Renal cortex interstitium (tissue), 11 donors: ENCODE measurements around the gene SCYL1. TPM values are rescaled to one million over a fixed set of nuclear protein-coding genes. Genes with fewer than 3 reads are reported as not detected.

ENCODE experiments used
- DNase-seq, 11 donors: peaks; one replicate each; pipeline ENCODE4 v3.0.0-alpha.2; 2013; ENCODE audit warnings: low read depth in 9 of 11, low spot score in 4 of 11; ENCODE audit errors: extremely low read depth in 1 of 11
- polyA plus RNA-seq, 3 donors: library from polyadenylated mRNA; unstranded; fragments of 120-200 nt; gene quantifications; one replicate each; pipeline ENCODE4 v1.2.1, GENCODE V29; 2013; ENCODE audit not compliant: insufficient read length in 3 of 3

Gene SCYL1
- polyA plus RNA-seq, 3 donors, result 58.0 to 77.5 (median 74.1) TPM

GRCh38 chr11:65573391-65574079 lies 48.7 kb downstream of the SCYL1 start:
- DNase-seq, result no peak

DNA sequence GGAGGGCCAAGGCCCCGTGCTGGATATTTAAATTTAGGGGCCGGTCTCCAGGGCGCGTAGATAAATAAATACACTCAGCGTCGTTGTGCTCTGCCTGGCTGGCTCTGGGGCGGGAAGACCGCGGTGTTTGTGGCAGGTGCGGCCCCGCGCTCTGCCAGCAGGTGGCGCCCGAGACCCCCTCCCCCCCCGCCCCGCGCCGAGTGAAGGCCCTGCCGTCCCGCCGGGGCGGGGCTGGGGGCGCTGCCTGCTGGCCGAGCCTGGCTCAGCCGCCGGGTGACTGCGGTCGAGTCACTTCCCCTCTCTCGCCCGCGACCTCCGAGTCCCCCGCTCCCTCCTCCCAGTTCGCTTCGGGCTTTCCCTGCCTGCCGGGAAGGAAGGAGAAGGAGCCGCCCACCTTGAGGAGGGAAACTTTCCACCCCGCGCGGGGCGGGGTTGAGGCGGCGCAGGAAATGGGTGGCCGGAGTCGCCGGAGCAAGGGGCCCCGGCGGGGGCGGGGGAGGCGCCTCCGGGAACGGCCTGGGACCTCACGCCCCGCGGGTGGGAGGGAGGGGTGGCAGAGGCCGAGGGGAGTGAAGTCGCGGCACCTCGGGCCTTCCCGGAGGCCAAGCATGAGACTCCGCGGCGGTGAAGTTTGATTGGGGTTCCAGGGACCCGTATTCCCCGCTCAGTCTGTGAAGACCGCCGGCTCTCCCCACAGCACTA lies 49.4 kb downstream of the SCYL1 start:
- DNase-seq, result peak in 7 of 11 donors; percentile 77 to 86 (median 81)

GRCh38 chr11:65574811-65575567 lies 50.1 kb downstream of the SCYL1 start:
- no peak for DNase-seq

- DNase-seq, result no peak
These were observed 50.8 kb downstream of the SCYL1 start, which contains the start of gene EHBP1L1 for GRCh38 chr11:65575568-65576231. TSS of gene EHBP1L1 (plus strand) at chr11:65576053. CDS start at chr11:65576303, 250 bp downstream.

GRCh38 chr11:65576232-65576866 lies 51.5 kb downstream of the SCYL1 start:
- no peak for DNase-seq

DNA sequence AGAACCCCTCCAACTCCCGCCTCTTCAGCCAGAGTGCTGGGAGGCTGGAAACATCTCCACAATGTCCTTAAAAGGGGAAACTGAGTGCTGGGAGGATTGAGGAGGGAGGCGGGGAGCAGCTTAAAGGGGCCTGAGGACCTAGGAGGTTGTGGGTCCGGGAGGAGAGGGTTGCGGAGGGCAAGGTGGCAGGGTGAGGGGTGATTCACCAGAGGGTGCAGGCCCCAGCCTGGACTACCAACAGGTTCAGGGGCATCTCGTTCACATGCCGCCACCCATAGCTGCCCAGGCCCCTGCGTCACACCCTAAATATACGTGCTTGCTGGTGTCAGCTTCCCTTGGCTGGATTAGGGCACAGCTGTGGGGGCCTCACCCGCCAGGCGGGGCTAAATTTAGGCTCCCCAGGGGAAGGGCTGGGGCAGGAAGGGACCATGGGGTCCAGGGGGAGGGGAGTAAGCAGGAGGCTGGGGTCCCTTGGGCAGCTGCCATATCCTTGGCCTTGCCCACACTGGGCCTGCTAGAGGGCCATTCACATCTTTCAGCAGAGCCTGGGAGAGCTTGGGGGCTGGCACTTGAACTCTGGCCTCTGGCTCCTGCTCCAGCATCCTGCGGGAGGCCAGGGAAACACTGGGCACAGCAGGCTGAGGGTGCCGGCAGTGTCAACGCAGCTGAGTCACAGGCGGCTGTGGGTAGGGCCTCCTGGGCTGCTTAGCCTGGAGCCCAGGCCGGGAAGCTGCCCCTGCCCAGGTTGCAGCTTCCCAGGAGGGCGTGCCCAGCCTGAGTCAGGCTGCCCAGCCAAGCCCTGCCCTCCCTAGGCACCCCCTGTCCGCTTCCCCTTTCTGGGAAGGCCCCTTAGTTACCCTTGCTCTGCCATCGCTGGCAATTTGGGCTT lies 52.2 kb downstream of the SCYL1 start:
- DNase-seq, result no peak

DNA sequence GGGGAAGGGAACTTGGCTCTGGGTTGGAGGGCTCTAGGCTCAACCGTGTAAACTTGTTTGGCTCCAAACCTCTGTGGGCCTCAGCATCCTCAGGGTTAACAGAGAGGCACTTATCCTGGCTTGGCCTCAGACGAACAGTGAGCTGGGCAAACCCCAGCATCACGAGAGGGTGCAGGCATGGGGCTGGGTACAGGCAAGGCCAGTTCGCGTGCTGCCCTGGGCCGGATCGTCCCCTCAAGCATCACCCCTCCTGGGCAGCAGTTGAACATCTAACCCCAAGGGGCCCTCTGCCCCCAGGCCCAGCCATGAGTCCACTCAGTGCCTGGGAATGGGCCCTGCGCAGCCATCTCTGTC lies 52.9 kb downstream of the SCYL1 start:
- no peak for DNase-seq

GRCh38 chr11:65578134-65578533 lies 53.3 kb downstream of the SCYL1 start:
- no peak for DNase-seq

- no peak for DNase-seq
These were observed 53.8 kb downstream of the SCYL1 start for GRCh38 chr11:65578667-65579066.

DNA sequence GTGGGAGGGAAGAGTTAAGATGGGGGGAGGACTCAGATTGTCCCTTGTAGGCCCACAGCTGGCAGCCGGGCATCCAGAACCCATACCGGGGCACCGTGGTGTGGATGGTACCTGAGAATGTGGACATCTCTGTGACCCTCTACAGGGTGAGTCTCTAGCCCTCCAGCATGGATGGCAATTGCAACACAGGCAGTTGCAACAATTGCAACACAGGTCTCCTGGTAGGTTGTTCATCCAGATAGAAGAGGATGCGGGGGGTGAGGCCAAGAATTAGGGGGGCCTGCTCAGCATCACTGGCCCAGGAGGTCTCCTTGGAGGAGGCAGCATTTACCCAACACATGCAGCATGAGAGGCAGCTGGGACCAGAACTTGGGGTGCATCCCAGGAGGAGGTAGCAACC lies 54.4 kb downstream of the SCYL1 start:
- no peak for DNase-seq

GRCh38 chr11:65580031-65580692 lies 55.3 kb downstream of the SCYL1 start:
- DNase-seq, result no peak

- no peak for DNase-seq
These were observed 55.9 kb downstream of the SCYL1 start for GRCh38 chr11:65580756-65581155.

- no peak for DNase-seq
These were observed 57.0 kb downstream of the SCYL1 start for GRCh38 chr11:65581928-65582327.

- DNase-seq, result no peak
These were observed 58.7 kb downstream of the SCYL1 start for GRCh38 chr11:65583589-65583988.

GRCh38 chr11:65584106-65584505 lies 59.2 kb downstream of the SCYL1 start:
- no peak for DNase-seq

DNA sequence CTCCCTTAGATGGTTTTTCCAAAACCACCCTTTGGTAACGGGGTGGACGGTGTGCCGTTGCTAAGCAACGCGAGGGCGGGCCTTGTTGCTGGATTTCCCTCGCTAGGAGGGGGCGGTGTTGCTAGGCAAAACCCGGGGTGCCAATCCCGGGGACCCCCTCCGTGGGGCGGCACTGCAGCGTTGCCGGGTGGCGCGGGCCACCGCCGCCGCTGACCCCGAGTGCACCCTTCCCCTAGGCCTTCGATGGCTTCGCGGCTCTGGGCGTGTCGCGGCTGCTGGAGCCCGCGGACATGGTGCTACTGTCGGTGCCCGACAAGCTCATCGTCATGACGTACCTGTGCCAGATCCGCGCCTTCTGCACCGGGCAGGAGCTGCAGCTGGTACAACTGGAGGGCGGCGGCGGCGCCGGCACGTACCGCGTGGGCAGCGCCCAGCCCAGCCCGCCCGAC lies 59.9 kb downstream of the SCYL1 start:
- DNase-seq, result no peak

- no peak for DNase-seq
These were observed 60.7 kb downstream of the SCYL1 start for GRCh38 chr11:65585396-65586246.
